HCT116 (cell line): Measurements from ENCODE around the gene RSAD2. TPM values are rescaled to one million over a fixed set of nuclear protein-coding genes. Genes with fewer than 3 reads are reported as not detected.

Experiments used
- ATAC-seq: fragments of 200-7000 bp; cut with Tn5 transposase; 2 replicates; pipeline ENCODE4 v1.9.1; 2020; ENCODE audit warnings: mild to moderate bottlenecking, moderate library complexity
- BruUV-seq: library from RNA; stranded (reverse); fragments of 400-500 nt; replicated peaks from 2 replicates; lab custom pipeline; 2021; lab: Mats Ljungman, UMichigan
- CTCF ChIA-PET: fragments of 300-600 bp; sonication (Branson Sonifier 250); formaldehyde crosslinking; loops from one replicate; lab custom pipeline; 2021; ENCODE audit warnings: antibody characterized with exemption; lab: Charles Lee
- POLR2A ChIA-PET: fragments of 300-600, 350-600 bp; sonication (Branson Sonifier 250); formaldehyde crosslinking; loops from one replicate; lab custom pipeline; 2021; ENCODE audit warnings: antibody characterized with exemption; lab: Charles Lee
- RAD21 ChIA-PET, 2 experiments: fragments of 300-600 bp; sonication (Branson Sonifier 250); formaldehyde crosslinking; loops; one replicate each; lab custom pipeline; 2023; ENCODE audit warnings: low total read pairs in 2 of 2; ENCODE audit not compliant: uncharacterized antibody in 2 of 2, unreplicated experiment in 2 of 2, low non-redundant PET in 1 of 2; lab: Charles Lee
- DNase-seq: peaks from one replicate; pipeline ENCODE4 v3.0.0-alpha.2; 2010; ENCODE audit warnings: low read depth, low spot score
- H2AFZ ChIP-seq: fragments of 200-600 bp; shearing (Covaris generic), sonication (generic); 2 replicates; pipeline ENCODE4 v1.6.1; 2017; ENCODE audit warnings: low read depth, mixed run types, mixed read lengths, antibody characterized with exemption, low read length; ENCODE audit not compliant: poor library complexity, severe bottlenecking
- H3K27ac ChIP-seq: 2 replicates; pipeline ENCODE4 v1.5.1; 2012; ENCODE audit warnings: low read depth, low read length
- H3K27me3 ChIP-seq: fragments of 200-600 bp; sonication (generic); 2 replicates; pipeline ENCODE4 v1.6.1; 2016; ENCODE audit warnings: mixed run types, low read length, mixed read lengths; ENCODE audit not compliant: insufficient read depth
- H3K36me3 ChIP-seq, 2 experiments: fragments of 200-500 bp in 1 of 2; fragments of 200-600 bp in 1 of 2; sonication (Bioruptor generic) in 1 of 2; sonication (generic) in 1 of 2; 2 replicates each; pipeline versions ENCODE4 v1.5.1 to v1.6.1; 2014 to 2016; ENCODE audit warnings: low read length in 2 of 2, inconsistent platforms in 1 of 2, mixed read lengths in 1 of 2, mixed run types in 1 of 2; ENCODE audit not compliant: insufficient read depth in 2 of 2, control insufficient read depth in 1 of 2
- H3K4me1 ChIP-seq, 2 experiments: fragments of 200-600 bp in 1 of 2; sonication (generic) in 1 of 2; 2 replicates each; pipeline versions ENCODE4 v1.5.1 to v1.6.1; 2012 to 2017; ENCODE audit warnings: low read length in 2 of 2, inconsistent platforms in 1 of 2, mild to moderate bottlenecking in 1 of 2, mixed read lengths in 1 of 2, mixed run types in 1 of 2, moderate library complexity in 1 of 2; ENCODE audit not compliant: insufficient read depth in 2 of 2, control insufficient read depth in 1 of 2
- H3K4me2 ChIP-seq: fragments of 200-600 bp; sonication (generic); 2 replicates; pipeline ENCODE4 v1.6.1; 2017; ENCODE audit warnings: mixed run types, low read length, mixed read lengths
- H3K4me3 ChIP-seq, 2 experiments: fragments of 200-600 bp in 1 of 2; sonication (generic) in 1 of 2; replicated peaks in 1 of 2; 2 replicates each; pipeline ENCODE4 v1.5.1; 2011 to 2016; ENCODE audit warnings: low read length in 2 of 2, control low read depth in 1 of 2, low read depth in 1 of 2, mild to moderate bottlenecking in 1 of 2, mixed read lengths in 1 of 2, mixed run types in 1 of 2
- H3K79me2 ChIP-seq: fragments of 200-600 bp; sonication (generic); 2 replicates; pipeline ENCODE4 v1.6.1; 2017; ENCODE audit warnings: mild to moderate bottlenecking, mixed run types, low read length, moderate library complexity, mixed read lengths; ENCODE audit not compliant: insufficient read depth
- H3K9ac ChIP-seq: fragments of 200-600 bp; sonication (generic); 2 replicates; pipeline ENCODE4 v1.6.1; 2016; ENCODE audit warnings: low read length, mixed read lengths
- H3K9me2 ChIP-seq: fragments of 200-600 bp; sonication (generic), shearing (Covaris generic); 2 replicates; pipeline ENCODE4 v1.6.1; 2017; ENCODE audit warnings: mixed run types, mild to moderate bottlenecking, moderate library complexity; ENCODE audit not compliant: insufficient read depth
- H3K9me3 ChIP-seq, 2 experiments: fragments of 200-500 bp in 1 of 2; fragments of 200-600 bp in 1 of 2; sonication (Bioruptor generic) in 1 of 2; sonication (generic) in 1 of 2; 2 replicates each; pipeline ENCODE4 v1.6.1; 2014 to 2017; ENCODE audit warnings: low read length in 2 of 2, mixed read lengths in 2 of 2, inconsistent platforms in 1 of 2, low read depth in 1 of 2, mild to moderate bottlenecking in 1 of 2, mixed run types in 1 of 2, moderate library complexity in 1 of 2; ENCODE audit not compliant: control insufficient read depth in 1 of 2, insufficient read depth in 1 of 2
- H4K20me1 ChIP-seq: fragments of 200-600 bp; sonication (generic), shearing (Covaris generic); 2 replicates; pipeline ENCODE4 v1.6.1; 2017; ENCODE audit warnings: mixed run types, mild to moderate bottlenecking, moderate library complexity; ENCODE audit not compliant: insufficient read depth
- ATF3 ChIP-seq: IDR thresholded peaks from 2 replicates; pipeline ENCODE4 v1.6.1; 2012
- CBX3 ChIP-seq: IDR thresholded peaks from 2 replicates; pipeline ENCODE4 v1.6.1; 2012; ENCODE audit warnings: low read depth
- ELF1 ChIP-seq: IDR thresholded peaks from 2 replicates; pipeline ENCODE4 v1.6.1; 2012; ENCODE audit warnings: low read depth, borderline replicate concordance
- EZH2 ChIP-seq: fragments of 200-600 bp; sonication (generic); IDR thresholded peaks from 2 replicates; pipeline ENCODE4 v1.6.1; 2017; ENCODE audit warnings: antibody characterized with exemption, mixed run types
- FOSL1 ChIP-seq: IDR thresholded peaks from 2 replicates; pipeline ENCODE4 v1.6.1; 2012; ENCODE audit warnings: low read depth
- JUND ChIP-seq: IDR thresholded peaks from 2 replicates; pipeline ENCODE4 v1.6.1; 2012
- MAX ChIP-seq: IDR thresholded peaks from 2 replicates; pipeline ENCODE4 v1.6.1; 2012
- POLR2A ChIP-seq: IDR thresholded peaks from 2 replicates; pipeline ENCODE4 v1.7.0; 2011; ENCODE audit warnings: borderline replicate concordance; ENCODE audit not compliant: insufficient read depth, insufficient read length; ENCODE audit errors: extremely low read depth
- POLR2AphosphoS5 ChIP-seq: IDR thresholded peaks from 2 replicates; pipeline ENCODE4 v1.6.1; 2011; ENCODE audit warnings: mild to moderate bottlenecking, low read depth, low read length, moderate library complexity
- SP1 ChIP-seq: IDR thresholded peaks from 2 replicates; pipeline ENCODE4 v1.6.1; 2012; ENCODE audit warnings: low read depth
- SRF ChIP-seq: IDR thresholded peaks from 2 replicates; pipeline ENCODE4 v1.6.1; 2012; ENCODE audit warnings: low read depth
- TCF7L2 ChIP-seq: IDR thresholded peaks from 2 replicates; pipeline ENCODE4 v1.7.0; 2011; ENCODE audit warnings: borderline replicate concordance, inconsistent platforms; ENCODE audit not compliant: insufficient read depth, insufficient read length; ENCODE audit errors: extremely low read depth
- YY1 ChIP-seq: IDR thresholded peaks from 2 replicates; pipeline ENCODE4 v1.6.1; 2011; ENCODE audit warnings: low read length, low read depth, moderate library complexity, mild to moderate bottlenecking; ENCODE audit not compliant: insufficient replicate concordance; ENCODE audit errors: extremely low read depth
- ZBTB33 ChIP-seq: IDR thresholded peaks from 2 replicates; pipeline ENCODE4 v1.6.1; 2011; ENCODE audit warnings: mild to moderate bottlenecking, low read length, moderate library complexity; ENCODE audit not compliant: insufficient replicate concordance; ENCODE audit errors: extremely low read depth
- ZNF274 ChIP-seq: fragments of 200-500 bp; sonication (Bioruptor generic); IDR thresholded peaks from 2 replicates; pipeline ENCODE4 v1.6.1; 2014; ENCODE audit warnings: mild to moderate bottlenecking, low read depth, low read length, inconsistent platforms
- intact Hi-C: fragments of 100-400 bp; cut with micrococcal nuclease; formaldehyde crosslinking; loops from 2 replicates; pipeline ENCODE4 v1.10.0; 2022
- total RNA-seq: library from RNA; stranded (reverse); gene quantifications from one replicate; pipeline ENCODE4 v1.2.1, GENCODE V29; 2021; ENCODE audit not compliant: unreplicated experiment

The RSAD2 gene
- total RNA-seq, 1 experiment from 2014 or later, result not detected

- Histone ChIP-seq H3K36me3 (no peaks in the 10 kb centered on the region), H3K79me2 (no peaks in the 10 kb centered on the region), H3K4me1 (peaks cover 0 to 10% of the 10 kb centered on the region in 2 experiments; a peak in 1 of 4 replicates), H3K9me2 (no peaks in the 10 kb centered on the region), H2AFZ (no peak overlapping the region), H3K9me3 (no peaks in the 10 kb centered on the region), H4K20me1 (no peaks in the 10 kb centered on the region), H3K27me3 (peaks cover 19% of the 10 kb centered on the region; the same call in 1 of the 2 replicates), H3K4me3 (no peak overlapping the region), H3K4me2 (no peak overlapping the region), H3K9ac (no peak overlapping the region), H3K27ac (no peak overlapping the region)
- CTCF ChIA-PET, result interaction anchor here (1.9 kb wide), 1 partner anchor 13 kb away, joined by 5 read pairs; the partner anchor contains the start of gene CMPK2
- TF ChIP-seq TCF7L2, result no peak
- TF ChIP-seq YY1, result no peak
- no peak for TF ChIP-seq MAX
- TF ChIP-seq POLR2AphosphoS5, result no peak
- TF ChIP-seq SRF, result no peak
- no peak for TF ChIP-seq SP1
- TF ChIP-seq ATF3, result no peak
- TF ChIP-seq JUND, result no peak
- DNase-seq (no peak), ATAC-seq (no peak)
- intact Hi-C loops, result no loop called here
- POLR2A ChIA-PET, result no interaction called here
- BruUV-seq, result no TSS peak
- RAD21 ChIA-PET, result no interaction called here
Measured at GRCh38 chr2:6878549-6878948, 972 bp downstream of the RSAD2 start.

- no peak overlapping the region for H3K4me3 ChIP-seq
- no TSS peak for BruUV-seq
- RAD21 ChIA-PET, result no interaction called here
- no peaks in the 10 kb centered on the region for H3K79me2 ChIP-seq
- H3K27ac ChIP-seq, result no peak overlapping the region
- no peaks in the 10 kb centered on the region for H3K9me2 ChIP-seq
- H3K9ac ChIP-seq, result no peak overlapping the region
- peaks cover 19% of the 10 kb centered on the region; the same call in 1 of the 2 replicates for H3K27me3 ChIP-seq
- H4K20me1 ChIP-seq, result no peaks in the 10 kb centered on the region
- TF ChIP-seq ZBTB33, result no peak
- TF ChIP-seq POLR2A, result no peak
- TF ChIP-seq SP1, result no peak
- TF ChIP-seq ZNF274, result no peak
- TF ChIP-seq SRF, result no peak
- no peak for TF ChIP-seq CBX3
- no peak for TF ChIP-seq EZH2
- no peak for TF ChIP-seq ELF1
- no peak for TF ChIP-seq FOSL1
- TF ChIP-seq TCF7L2, result no peak
- TF ChIP-seq, all 23 proteins: peak for 0
- ChIA-PET POLR2A (no interaction called here), CTCF (no interaction called here)
- Histone ChIP-seq H3K4me1 (peaks cover 0 to 10% of the 10 kb centered on the region in 2 experiments; a peak in 1 of 4 replicates), H3K4me2 (no peak overlapping the region), H3K9me3 (no peaks in the 10 kb centered on the region), H2AFZ (no peak overlapping the region), H3K36me3 (no peaks in the 10 kb centered on the region)
- intact Hi-C loops, result no loop called here
- no peak for ATAC-seq
- DNase-seq, result no peak
Measured at GRCh38 chr2:6879011-6879410, 1.4 kb downstream of the RSAD2 start.
